Activated CD4-positive, alpha-beta T cell treated with anti-CD3 and anti-CD28 coated beads, Interleukin-2, amount 10 ng/mL, durations not matched to agents 7 days and 5 days (primary cell): ENCODE results near the gene LNX1. TPM values are rescaled to one million over a fixed set of nuclear protein-coding genes. Genes with fewer than 3 reads are reported as not detected.

Experiments used
- CTCF ChIA-PET: fragments of 350-600 bp; sonication (Branson Sonifier 250); formaldehyde crosslinking; loops from one replicate; lab custom pipeline; 2021; ENCODE audit warnings: antibody characterized with exemption; lab: Charles Lee
- POLR2A ChIA-PET: fragments of 350-600 bp; sonication (Branson Sonifier 250); formaldehyde crosslinking; loops from one replicate; lab custom pipeline; 2021; ENCODE audit warnings: antibody characterized with exemption; lab: Charles Lee
- DNase-seq: peaks from one replicate; pipeline ENCODE4 v3.0.0-alpha.2; 2020
- H3K27ac Mint-ChIP-seq: one replicate; pipeline ENCODE4 v1.8.0; 2021; ENCODE audit warnings: mild to moderate bottlenecking, moderate library complexity, mixed read lengths
- H3K27me3 Mint-ChIP-seq: one replicate; pipeline ENCODE4 v1.8.0; 2021; ENCODE audit warnings: mixed read lengths
- H3K36me3 Mint-ChIP-seq: one replicate; pipeline ENCODE4 v1.8.0; 2021; ENCODE audit warnings: low read depth, mixed read lengths
- H3K4me1 Mint-ChIP-seq: one replicate; pipeline ENCODE4 v1.8.0; 2021; ENCODE audit warnings: mixed read lengths
- H3K4me3 Mint-ChIP-seq: one replicate; pipeline ENCODE4 v1.8.0; 2021; ENCODE audit warnings: mild to moderate bottlenecking, moderate library complexity, mixed read lengths
- H3K9me3 Mint-ChIP-seq: one replicate; pipeline ENCODE4 v1.8.0; 2021; ENCODE audit warnings: mixed read lengths
- total RNA-seq, 2 experiments: library from RNA; stranded (reverse); gene quantifications; one replicate each; pipeline ENCODE4 v1.2.3, GENCODE V29; 2021

The LNX1 gene
- not detected for total RNA-seq

DNA sequence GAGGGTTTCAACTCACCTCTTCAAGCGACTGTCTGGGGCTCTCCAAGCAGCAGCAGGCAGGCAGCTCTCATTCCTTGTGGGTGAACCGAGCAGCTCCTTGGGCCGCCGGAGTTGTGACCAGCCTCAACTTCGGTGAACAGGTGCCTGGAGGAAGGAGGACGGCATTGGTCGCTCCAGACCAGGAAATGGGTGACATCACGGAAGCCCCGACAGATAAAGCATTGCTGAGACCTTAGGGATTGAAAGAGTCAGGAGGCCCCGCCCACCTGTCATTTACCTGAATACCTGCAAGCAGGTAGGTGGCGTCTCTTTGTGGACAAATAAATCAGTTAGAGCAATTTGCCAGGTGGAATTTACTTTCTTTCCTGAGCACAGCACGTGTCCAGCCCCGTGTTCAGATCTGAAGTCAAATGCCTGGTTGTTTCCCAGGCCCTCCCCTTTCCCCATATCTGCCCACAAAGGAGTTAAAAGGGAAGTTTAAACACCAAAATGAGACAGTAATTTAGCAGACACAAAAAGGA, at the start of gene LNX1:
LNX1 (minus strand) TSS at position 115 of the 521 bp plus-strand sequence. CDS start 17,484 bp downstream, outside the sequence.
- Mint-ChIP-seq H3K27ac (no peak within 1 kb of the TSS), H3K36me3 (no peaks in the 10 kb centered on the region), H3K27me3 (peaks cover 35% of the 10 kb centered on the region), H3K9me3 (no peaks in the 10 kb centered on the region), H3K4me1 (peaks cover 4% of the 10 kb centered on the region), H3K4me3 (no peak within 1 kb of the TSS)
- ChIA-PET CTCF (no interaction called here), POLR2A (no interaction called here)
- DNase-seq, result no peak

DNA sequence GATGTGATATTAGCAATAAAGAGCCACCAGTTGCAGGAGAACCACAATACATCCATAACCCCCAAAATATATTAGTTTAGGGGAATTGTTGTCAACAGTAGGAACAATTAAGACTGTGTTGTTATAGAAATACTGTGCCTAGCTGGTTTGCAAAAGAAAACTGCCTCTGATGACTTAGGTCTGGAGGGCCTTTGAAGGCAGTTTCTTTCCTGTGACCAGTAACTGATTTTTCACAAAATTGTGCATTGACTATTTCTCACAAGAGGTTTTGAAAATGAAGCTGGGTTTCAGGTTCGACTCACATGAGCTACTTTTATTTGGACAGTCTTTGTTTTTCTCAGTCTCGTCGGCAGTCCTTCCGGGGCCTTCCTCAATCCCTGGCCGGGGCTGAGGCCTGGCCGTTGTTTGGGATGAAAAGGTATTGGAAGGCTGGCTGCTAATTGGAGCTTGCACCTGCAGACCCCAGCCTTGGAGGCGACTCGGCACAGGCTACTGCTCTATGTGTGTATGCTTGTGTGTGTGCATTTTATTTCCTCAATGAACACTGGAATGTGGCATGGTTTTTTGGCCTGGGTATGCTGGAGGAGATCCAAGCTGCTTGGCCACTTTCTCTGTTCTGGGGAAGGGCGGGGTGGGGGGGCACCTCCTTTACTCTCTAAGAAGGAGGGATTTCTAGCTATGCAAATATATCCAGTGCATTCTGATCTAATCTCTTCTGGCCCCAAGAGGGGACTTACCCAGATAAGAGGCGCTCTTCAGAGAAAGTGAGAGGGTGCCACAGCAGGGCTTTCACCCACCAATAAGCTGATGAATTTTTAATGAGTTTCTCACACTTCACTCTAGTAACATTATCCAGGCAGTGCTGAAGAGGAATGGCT, 49.5 kb upstream of the LNX1 start:
- POLR2A ChIA-PET, result no interaction called here

DNA sequence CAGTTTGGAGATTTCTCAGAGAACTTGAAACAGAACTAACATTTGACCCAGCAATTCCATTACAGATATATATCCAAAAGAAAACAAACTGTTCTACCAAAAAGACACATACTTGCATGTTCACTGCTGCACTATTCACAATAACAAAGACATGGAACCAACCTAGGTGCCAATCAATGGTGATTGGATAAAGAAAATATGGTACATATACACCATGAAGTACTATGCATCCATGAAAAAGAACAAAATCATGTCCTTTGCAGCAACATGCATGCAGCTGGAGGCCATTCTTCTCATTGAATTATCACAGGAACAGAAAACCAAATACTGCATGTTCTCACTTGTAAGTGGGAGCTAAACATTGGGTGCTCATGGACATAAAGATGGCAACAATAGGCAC, 47.6 kb upstream of the LNX1 start:
- no peak overlapping the region for H3K27ac Mint-ChIP-seq
- no peaks in the 10 kb centered on the region for H3K4me1 Mint-ChIP-seq
- no peaks in the 10 kb centered on the region for H3K9me3 Mint-ChIP-seq
- no peak for DNase-seq
- H3K27me3 Mint-ChIP-seq, result peaks cover 2% of the 10 kb centered on the region
- ChIA-PET CTCF (no interaction called here), POLR2A (no interaction called here)
- H3K36me3 Mint-ChIP-seq, result no peaks in the 10 kb centered on the region
- H3K4me3 Mint-ChIP-seq, result no peak overlapping the region

More for the DNA sequence above, 49.5 kb upstream of the LNX1 start:
- no peak overlapping the region for H3K4me3 Mint-ChIP-seq
- CTCF ChIA-PET, result no interaction called here
- H3K27me3 Mint-ChIP-seq, result peaks cover 2% of the 10 kb centered on the region
- no peaks in the 10 kb centered on the region for H3K4me1 Mint-ChIP-seq
- no peaks in the 10 kb centered on the region for H3K36me3 Mint-ChIP-seq
- DNase-seq, result no peak
- no peak overlapping the region for H3K27ac Mint-ChIP-seq
- H3K9me3 Mint-ChIP-seq, result no peaks in the 10 kb centered on the region

DNA sequence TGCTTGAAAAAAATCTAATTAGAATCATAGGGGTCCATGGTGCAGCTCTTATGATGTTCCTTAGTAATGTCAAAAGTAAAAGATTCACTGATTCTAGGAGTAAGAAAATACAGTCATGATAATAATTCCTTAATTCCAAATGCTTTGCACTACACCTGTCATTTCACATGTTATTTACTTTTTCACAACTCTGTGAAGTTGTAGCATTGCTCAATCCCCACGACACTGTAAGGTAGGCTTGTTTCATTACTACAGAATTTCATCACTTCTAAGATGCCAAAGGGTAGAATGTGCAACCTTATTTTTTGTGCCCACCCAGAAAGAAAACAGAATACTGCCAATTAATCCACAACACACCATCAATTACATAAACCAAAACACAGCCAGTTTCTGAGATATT, 46.1 kb upstream of the LNX1 start:
- Mint-ChIP-seq H3K36me3 (no peaks in the 10 kb centered on the region), H3K27me3 (peaks cover 12% of the 10 kb centered on the region), H3K4me3 (no peak overlapping the region), H3K4me1 (no peaks in the 10 kb centered on the region), H3K9me3 (no peaks in the 10 kb centered on the region), H3K27ac (no peak overlapping the region)
- ChIA-PET POLR2A (no interaction called here), CTCF (no interaction called here)
- DNase-seq, result no peak

DNA sequence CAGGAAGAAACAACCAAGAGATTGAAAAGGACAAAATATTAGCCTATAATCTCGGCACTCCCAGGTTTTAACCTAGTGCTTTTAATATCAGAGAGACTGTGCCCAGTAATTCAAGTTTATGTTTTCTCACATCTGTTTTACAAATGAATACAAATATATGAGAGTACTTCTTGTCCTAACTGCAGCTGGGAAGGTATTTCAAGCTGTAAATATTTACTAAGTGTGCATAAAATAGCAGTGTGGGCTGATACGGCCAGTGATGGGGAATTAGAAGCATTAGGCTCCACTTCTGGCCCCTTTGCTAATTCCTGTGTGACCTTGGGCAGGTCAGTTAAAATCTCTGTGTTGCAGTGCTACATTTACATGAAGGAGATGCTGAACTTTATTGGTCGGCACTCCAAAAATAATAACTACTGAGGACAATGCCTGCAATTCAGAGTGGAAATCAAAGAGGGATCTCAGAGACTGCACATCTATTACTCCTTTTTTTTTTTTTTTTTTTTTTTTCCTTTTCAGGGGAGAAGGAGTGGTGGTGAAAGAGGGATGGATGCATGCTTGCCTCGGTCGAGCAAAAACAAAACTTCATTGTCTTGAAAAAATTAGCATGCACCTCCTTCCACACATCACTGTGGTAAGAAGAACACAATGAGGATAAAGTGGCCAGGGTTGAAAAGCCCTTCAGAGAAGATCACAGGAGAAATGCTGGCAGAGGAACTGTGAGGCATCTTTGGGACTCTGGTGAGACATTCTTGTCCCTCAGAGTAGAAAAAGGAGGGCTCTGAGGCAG, 44.6 kb upstream of the LNX1 start:
- Mint-ChIP-seq H3K9me3 (no peaks in the 10 kb centered on the region), H3K36me3 (no peaks in the 10 kb centered on the region), H3K27me3 (peaks cover 14% of the 10 kb centered on the region), H3K4me1 (no peaks in the 10 kb centered on the region), H3K27ac (no peak overlapping the region), H3K4me3 (no peak overlapping the region)
- CTCF ChIA-PET, result no interaction called here
- no peak for DNase-seq
- POLR2A ChIA-PET, result no interaction called here

DNA sequence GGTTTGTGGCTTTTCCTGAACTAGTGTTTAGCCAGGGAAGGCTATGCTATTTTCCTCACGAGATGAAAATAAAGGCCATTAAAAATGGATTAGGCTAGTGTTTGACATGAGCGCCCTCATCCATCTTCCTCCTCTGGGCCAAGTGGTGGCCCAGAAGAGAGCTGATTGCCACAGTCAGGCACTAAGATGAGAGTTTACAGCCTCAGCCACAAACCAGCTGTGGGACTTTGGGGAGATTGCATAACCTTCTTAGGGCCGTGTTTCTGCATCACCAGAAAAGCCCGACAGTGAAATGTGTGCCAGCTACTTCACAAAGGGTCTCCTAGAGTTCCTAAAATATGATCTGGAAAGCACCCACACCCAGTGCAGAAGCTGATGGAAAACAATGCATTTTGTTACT, 42.3 kb upstream of the LNX1 start:
- H3K4me1 Mint-ChIP-seq, result no peaks in the 10 kb centered on the region
- POLR2A ChIA-PET, result no interaction called here
- no peaks in the 10 kb centered on the region for H3K36me3 Mint-ChIP-seq

DNA sequence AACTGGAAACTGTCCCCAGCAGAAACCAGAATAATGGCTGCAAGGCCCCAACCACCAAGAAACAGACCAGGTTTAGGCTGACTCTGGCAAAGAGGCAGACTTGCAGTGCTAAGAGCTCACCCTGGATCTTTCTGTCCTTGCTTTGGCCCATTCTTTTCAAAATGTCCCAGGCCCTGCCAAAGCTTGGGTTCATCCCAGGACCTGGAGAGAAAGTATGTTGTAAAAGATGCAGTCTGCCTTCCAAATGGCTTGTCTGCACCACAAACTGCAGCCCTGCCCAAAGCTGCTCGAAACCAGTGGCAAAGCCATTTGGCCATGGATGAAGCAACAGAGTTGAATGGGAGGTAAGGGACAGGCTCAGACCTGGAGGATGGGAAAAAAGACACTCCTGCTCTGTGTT, 38.0 kb upstream of the LNX1 start:
- no peaks in the 10 kb centered on the region for H3K36me3 Mint-ChIP-seq
- no peaks in the 10 kb centered on the region for H3K4me1 Mint-ChIP-seq
- ChIA-PET POLR2A (no interaction called here), CTCF (no interaction called here)
- no peaks in the 10 kb centered on the region for H3K9me3 Mint-ChIP-seq
- H3K27ac Mint-ChIP-seq, result no peak overlapping the region
- H3K4me3 Mint-ChIP-seq, result no peak overlapping the region
- H3K27me3 Mint-ChIP-seq, result peaks cover 22% of the 10 kb centered on the region
- no peak for DNase-seq

More for the DNA sequence above, 42.3 kb upstream of the LNX1 start:
- Mint-ChIP-seq H3K9me3 (no peaks in the 10 kb centered on the region), H3K27me3 (peaks cover 16% of the 10 kb centered on the region), H3K4me3 (no peak overlapping the region), H3K27ac (no peak overlapping the region)
- CTCF ChIA-PET, result no interaction called here
- DNase-seq, result no peak

DNA sequence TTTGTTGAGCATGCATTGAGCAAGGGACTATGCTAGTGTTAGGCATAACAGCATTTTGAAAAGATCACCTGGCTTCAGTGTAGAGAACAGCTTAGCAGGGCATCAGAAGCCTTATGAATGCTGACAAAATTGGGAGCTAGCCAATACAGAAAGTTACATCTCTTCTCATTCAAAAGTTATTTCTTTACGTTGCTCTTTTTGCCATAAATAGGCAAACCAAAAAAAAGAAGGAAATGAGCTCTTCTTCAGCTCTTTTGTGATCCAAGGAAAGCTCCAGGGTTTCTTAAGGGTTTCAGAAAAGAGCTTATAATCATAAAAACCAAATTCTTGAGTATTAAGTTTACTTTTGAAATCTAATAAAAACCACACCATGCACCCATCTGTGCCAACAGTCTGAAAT, 35.2 kb upstream of the LNX1 start:
- no peaks in the 10 kb centered on the region for H3K9me3 Mint-ChIP-seq
- DNase-seq, result no peak
- H3K4me1 Mint-ChIP-seq, result no peaks in the 10 kb centered on the region
- no peak overlapping the region for H3K27ac Mint-ChIP-seq
- CTCF ChIA-PET, result no interaction called here
- no peaks in the 10 kb centered on the region for H3K36me3 Mint-ChIP-seq
- H3K27me3 Mint-ChIP-seq, result peaks cover 12% of the 10 kb centered on the region
- H3K4me3 Mint-ChIP-seq, result no peak overlapping the region
- POLR2A ChIA-PET, result interaction anchor here (0.6 kb wide), 1 partner anchor 437 kb away, joined by 6 read pairs; no protein-coding TSS in a partner anchor

DNA sequence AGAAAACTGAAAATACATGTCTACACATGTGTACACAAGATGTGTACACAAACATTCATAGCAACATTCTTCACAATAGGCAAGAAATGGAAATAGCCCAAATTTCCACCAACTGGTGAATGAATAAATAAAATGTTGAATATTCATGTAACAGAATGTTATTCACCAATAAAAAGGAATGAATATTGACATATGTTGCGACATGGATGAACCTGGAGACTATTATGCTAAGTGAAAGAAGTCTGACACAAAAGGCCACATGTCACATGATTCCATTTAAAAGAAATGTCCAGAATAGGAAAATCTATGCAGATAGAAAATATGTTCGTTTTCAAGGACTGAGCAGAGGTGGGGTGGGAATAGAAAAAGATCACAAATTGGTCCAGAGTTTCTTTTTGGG, 34.6 kb upstream of the LNX1 start:
- CTCF ChIA-PET, result no interaction called here
- H3K4me1 Mint-ChIP-seq, result no peaks in the 10 kb centered on the region
- DNase-seq, result no peak
- H3K27me3 Mint-ChIP-seq, result peaks cover 11% of the 10 kb centered on the region
- POLR2A ChIA-PET, result no interaction called here
- no peaks in the 10 kb centered on the region for H3K36me3 Mint-ChIP-seq
- no peak overlapping the region for H3K4me3 Mint-ChIP-seq
- H3K27ac Mint-ChIP-seq, result no peak overlapping the region
- no peaks in the 10 kb centered on the region for H3K9me3 Mint-ChIP-seq

DNA sequence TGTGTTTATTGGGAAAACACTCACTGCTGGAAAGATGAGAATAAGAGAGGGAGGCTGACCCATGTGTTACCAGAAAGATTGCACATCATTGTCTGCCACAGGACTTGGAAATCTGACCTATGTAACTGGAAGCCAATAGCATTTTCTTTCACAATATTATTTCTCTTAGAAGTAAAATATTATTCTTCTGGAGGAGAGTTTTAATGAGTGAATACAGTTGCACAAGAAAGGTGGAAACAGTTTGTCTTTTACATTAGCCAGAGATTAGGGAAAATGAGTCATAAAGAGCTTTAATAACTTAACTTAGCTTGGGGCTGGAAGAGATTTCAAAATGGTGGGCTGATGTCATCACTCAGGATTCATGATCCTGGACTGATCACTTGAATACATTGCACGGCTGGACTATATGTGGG, 31.5 kb upstream of the LNX1 start:
- Mint-ChIP-seq H3K27ac (no peak overlapping the region), H3K27me3 (peaks cover 6% of the 10 kb centered on the region), H3K4me1 (no peaks in the 10 kb centered on the region), H3K4me3 (no peak overlapping the region), H3K9me3 (no peaks in the 10 kb centered on the region), H3K36me3 (no peaks in the 10 kb centered on the region)
- DNase-seq, result no peak
- ChIA-PET CTCF (no interaction called here), POLR2A (no interaction called here)

DNA sequence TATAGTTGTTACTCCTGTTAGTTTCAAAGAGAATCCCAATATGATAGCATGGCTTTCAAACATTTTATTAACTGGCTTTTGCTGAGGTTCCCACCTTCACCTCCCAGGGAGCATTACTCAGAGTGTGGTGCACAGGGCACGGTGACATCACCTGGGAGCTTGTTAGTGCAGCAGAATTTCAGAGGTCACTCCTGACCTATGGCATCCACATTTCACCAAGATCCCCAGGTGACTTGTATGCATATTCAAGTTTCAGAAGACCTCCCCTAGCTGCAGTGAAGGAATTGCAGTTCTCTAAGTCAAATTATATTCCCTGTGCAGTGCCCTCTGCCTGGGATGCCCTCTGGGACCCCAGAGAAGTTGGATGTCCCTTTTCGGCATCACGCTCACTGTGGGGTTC, 29.7 kb upstream of the LNX1 start:
- POLR2A ChIA-PET, result no interaction called here

DNA sequence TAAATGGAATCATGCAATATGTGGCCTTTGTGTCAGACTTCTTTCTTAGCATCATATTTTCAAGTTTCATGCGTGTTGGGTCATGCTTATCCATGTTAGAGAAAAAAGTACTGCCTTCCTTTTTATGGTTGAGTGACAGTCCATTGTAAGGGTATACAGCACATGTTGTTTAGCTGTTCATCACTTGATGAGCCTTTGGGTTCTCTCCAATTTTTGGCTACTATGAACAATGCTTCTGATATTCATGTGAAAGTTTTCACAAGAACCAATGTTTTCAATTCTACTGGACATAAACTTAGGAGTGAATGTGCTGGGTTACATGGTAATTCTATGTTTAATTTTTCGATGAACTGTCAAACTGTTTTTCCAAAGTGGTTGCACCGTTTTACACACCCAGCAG, 28.1 kb upstream of the LNX1 start:
- no peak for DNase-seq
- Mint-ChIP-seq H3K4me1 (no peaks in the 10 kb centered on the region), H3K9me3 (no peaks in the 10 kb centered on the region), H3K27me3 (peaks cover 3% of the 10 kb centered on the region), H3K36me3 (no peaks in the 10 kb centered on the region), H3K4me3 (no peak overlapping the region), H3K27ac (no peak overlapping the region)
- CTCF ChIA-PET, result no interaction called here
- POLR2A ChIA-PET, result no interaction called here

More for the DNA sequence above, 29.7 kb upstream of the LNX1 start:
- H3K27ac Mint-ChIP-seq, result no peak overlapping the region
- no peaks in the 10 kb centered on the region for H3K36me3 Mint-ChIP-seq
- peaks cover 7% of the 10 kb centered on the region for H3K27me3 Mint-ChIP-seq
- no peaks in the 10 kb centered on the region for H3K9me3 Mint-ChIP-seq
- CTCF ChIA-PET, result no interaction called here
- no peak for DNase-seq
- H3K4me3 Mint-ChIP-seq, result no peak overlapping the region
- no peaks in the 10 kb centered on the region for H3K4me1 Mint-ChIP-seq

DNA sequence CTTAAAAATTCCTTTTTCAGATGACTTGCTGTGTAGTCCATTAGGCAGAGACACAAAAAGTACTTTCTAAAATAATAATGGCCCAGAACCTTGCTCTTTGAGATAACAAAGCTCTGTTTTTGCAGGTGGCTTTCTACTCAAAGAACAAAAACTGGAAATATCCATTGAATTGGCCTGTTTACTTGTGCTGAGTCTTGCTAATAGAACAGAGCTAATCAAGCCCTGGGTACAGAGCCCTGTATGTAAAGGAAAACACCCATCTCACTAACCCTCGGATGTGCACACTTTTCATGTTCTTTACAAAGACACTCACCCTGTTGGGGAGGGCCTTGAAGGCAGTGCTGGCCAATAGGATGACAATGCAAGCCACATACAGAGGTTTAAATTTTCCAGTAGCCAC, 27.0 kb upstream of the LNX1 start:
- H3K36me3 Mint-ChIP-seq, result no peaks in the 10 kb centered on the region
- no peak for DNase-seq
- no peak overlapping the region for H3K27ac Mint-ChIP-seq
- no peak overlapping the region for H3K4me3 Mint-ChIP-seq
- POLR2A ChIA-PET, result no interaction called here
- no peaks in the 10 kb centered on the region for H3K4me1 Mint-ChIP-seq
- H3K9me3 Mint-ChIP-seq, result no peaks in the 10 kb centered on the region
- CTCF ChIA-PET, result no interaction called here
- H3K27me3 Mint-ChIP-seq, result peaks cover 6% of the 10 kb centered on the region
